Fibroblast of pulmonary artery (primary cell): Measurements from ENCODE around the gene PFKL.

Experiments
- DNase-seq: peaks from one replicate; pipeline ENCODE4 v3.0.0-alpha.2; 2010; ENCODE audit warnings: low read depth
- H3K4me3 ChIP-seq: replicated peaks from 2 replicates; pipeline ENCODE4 v1.5.1; 2011; ENCODE audit warnings: low read depth, mild to moderate bottlenecking, control low read depth, low read length, moderate library complexity
- CTCF ChIP-seq: IDR thresholded peaks from 2 replicates; pipeline ENCODE4 v1.5.1; 2011; ENCODE audit warnings: mild to moderate bottlenecking, control low read depth, low read length, inconsistent platforms; ENCODE audit errors: missing control alignments

The PFKL gene

GRCh38 chr21:44374601-44375280, 74.9 kb downstream of the PFKL start:
- H3K4me3 ChIP-seq, result no peak overlapping the region
- DNase-seq, result no peak
- no peak for TF ChIP-seq CTCF

GRCh38 chr21:44375281-44375651, 75.4 kb downstream of the PFKL start:
- H3K4me3 ChIP-seq, result no peak overlapping the region
- TF ChIP-seq CTCF, result no peak
- no peak for DNase-seq

- DNase-seq, result no peak
- H3K4me3 ChIP-seq, result no peak overlapping the region
- TF ChIP-seq CTCF, result no peak
Observed at GRCh38 chr21:44375761-44376241, 75.9 kb downstream of the PFKL start.

- no peak for TF ChIP-seq CTCF
- H3K4me3 ChIP-seq, result no peak overlapping the region
- DNase-seq, result no peak
Observed at GRCh38 chr21:44376606-44377005, 76.8 kb downstream of the PFKL start.
